HG02938 (cell line): ENCODE measurements around the gene TNNT2.

ENCODE experiments used
- ATAC-seq: cut with Tn5 transposase; IDR thresholded peaks from one replicate; pipeline ENCODE4 v1.9.1; 2021; ENCODE audit warnings: mild to moderate bottlenecking, moderate library complexity; ENCODE audit not compliant: unreplicated experiment

Gene TNNT2

GRCh38 chr1:201357636-201358348, 19.7 kb downstream of the TNNT2 start:
- no peak for ATAC-seq

GRCh38 chr1:201357211-201357610, 20.3 kb downstream of the TNNT2 start:
- ATAC-seq = no peak

- no peak for ATAC-seq
Measured at GRCh38 chr1:201356701-201357100, 20.8 kb downstream of the TNNT2 start.

- ATAC-seq = no peak
Measured at GRCh38 chr1:201356236-201356635, 21.2 kb downstream of the TNNT2 start.

- ATAC-seq = no peak
Measured at GRCh38 chr1:201355471-201355870, 22.0 kb downstream of the TNNT2 start.

GRCh38 chr1:201354901-201355295, 22.6 kb downstream of the TNNT2 start:
- no peak for ATAC-seq

GRCh38 chr1:201354151-201354900, 23.2 kb downstream of the TNNT2 start:
- no peak for ATAC-seq

GRCh38 chr1:201353186-201353940, 24.1 kb downstream of the TNNT2 start:
- no peak for ATAC-seq

GRCh38 chr1:201351617-201352016, 25.9 kb downstream of the TNNT2 start:
- ATAC-seq = no peak

- ATAC-seq = no peak
Measured at GRCh38 chr1:201350884-201351283, 26.6 kb downstream of the TNNT2 start.

GRCh38 chr1:201350361-201350725, 27.1 kb downstream of the TNNT2 start:
- no peak for ATAC-seq

GRCh38 chr1:201349092-201349491, 28.4 kb downstream of the TNNT2 start:
- ATAC-seq = no peak

GRCh38 chr1:201348211-201348566, 29.3 kb downstream of the TNNT2 start:
- ATAC-seq = no peak

GRCh38 chr1:201347498-201348210, 29.8 kb downstream of the TNNT2 start:
- ATAC-seq = no peak

- no peak for ATAC-seq
Measured at GRCh38 chr1:201346987-201347386, 30.5 kb downstream of the TNNT2 start.

- ATAC-seq = no peak
Measured at GRCh38 chr1:201346337-201346939, 31.0 kb downstream of the TNNT2 start.

GRCh38 chr1:201345081-201345355, 32.5 kb downstream of the TNNT2 start:
- no peak for ATAC-seq

- no peak for ATAC-seq
Measured at GRCh38 chr1:201344206-201345080, 33.0 kb downstream of the TNNT2 start.

GRCh38 chr1:201341377-201341776, 36.1 kb downstream of the TNNT2 start:
- ATAC-seq = no peak
